ENCODE data around the gene ITGAD.

GRCh38 chr16:31413381-31413780, 20.2 kb downstream of the ITGAD start:
- TF ChIP-seq, protein P1, sequence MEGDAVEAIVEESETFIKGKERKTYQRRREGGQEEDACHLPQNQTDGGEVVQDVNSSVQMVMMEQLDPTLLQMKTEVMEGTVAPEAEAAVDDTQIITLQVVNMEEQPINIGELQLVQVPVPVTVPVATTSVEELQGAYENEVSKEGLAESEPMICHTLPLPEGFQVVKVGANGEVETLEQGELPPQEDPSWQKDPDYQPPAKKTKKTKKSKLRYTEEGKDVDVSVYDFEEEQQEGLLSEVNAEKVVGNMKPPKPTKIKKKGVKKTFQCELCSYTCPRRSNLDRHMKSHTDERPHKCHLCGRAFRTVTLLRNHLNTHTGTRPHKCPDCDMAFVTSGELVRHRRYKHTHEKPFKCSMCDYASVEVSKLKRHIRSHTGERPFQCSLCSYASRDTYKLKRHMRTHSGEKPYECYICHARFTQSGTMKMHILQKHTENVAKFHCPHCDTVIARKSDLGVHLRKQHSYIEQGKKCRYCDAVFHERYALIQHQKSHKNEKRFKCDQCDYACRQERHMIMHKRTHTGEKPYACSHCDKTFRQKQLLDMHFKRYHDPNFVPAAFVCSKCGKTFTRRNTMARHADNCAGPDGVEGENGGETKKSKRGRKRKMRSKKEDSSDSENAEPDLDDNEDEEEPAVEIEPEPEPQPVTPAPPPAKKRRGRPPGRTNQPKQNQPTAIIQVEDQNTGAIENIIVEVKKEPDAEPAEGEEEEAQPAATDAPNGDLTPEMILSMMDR (IDR thresholded peaks at IDR 0.05), result no peak
- no peak for TF ChIP-seq EZH2 (IDR thresholded peaks at IDR 0.05; ENCODE audit: borderline replicate concordance, insufficient read depth, low read depth, low read length, poor library complexity, severe bottlenecking)
